Gastroesophageal sphincter (tissue), 4 donors: Measurements from ENCODE around the gene HNRNPUL1. TPM values are rescaled to one million over a fixed set of nuclear protein-coding genes. Genes with fewer than 3 reads are reported as not detected.
"Not testable (repeated sequence)": the region's sequence is repeated elsewhere in the genome, so short reads cannot be mapped to it uniquely, and the experiment has no call there.

ENCODE experiments used
- ATAC-seq: fragments of 150-250 bp; one replicate; pipeline ENCODE4 v1.9.1; 2016; ENCODE audit warnings: mild to moderate bottlenecking, moderate library complexity
- H3K27ac ChIP-seq, 4 donors: fragments of 200-600 bp; sonication (generic) in 3 of 4; 1 replicate in 3 of 4; 2 replicates in 1 of 4; pipeline ENCODE4 v1.5.1; 2016 to 2019
- H3K27me3 ChIP-seq: fragments of 200-600 bp; sonication (generic); one replicate; pipeline ENCODE4 v1.5.1; 2019
- H3K36me3 ChIP-seq, 2 donors: fragments of 200-600 bp; sonication (generic); one replicate each; pipeline ENCODE4 v1.5.1; 2019; ENCODE audit warnings: control low read depth in 1 of 2
- H3K4me1 ChIP-seq, 3 donors: fragments of 200-600 bp; sonication (generic); 1 replicate in 2 of 3; 2 replicates in 1 of 3; pipeline ENCODE4 v1.5.1; 2016 to 2019; ENCODE audit warnings: control low read depth in 2 of 3
- H3K4me3 ChIP-seq, 2 donors: fragments of 200-600 bp; sonication (generic); one replicate each; pipeline ENCODE4 v1.5.1; 2019; ENCODE audit warnings: mild to moderate bottlenecking in 1 of 2, moderate library complexity in 1 of 2
- H3K9me3 ChIP-seq, 3 donors: fragments of 200-600 bp; sonication (generic); one replicate each; pipeline ENCODE4 v1.5.1; 2017 to 2019; ENCODE audit warnings: control low read depth in 2 of 3
- CTCF ChIP-seq, 4 experiments: fragments of 200-600 bp in 2 of 4; fragments of 450-650 bp in 2 of 4; sonication (generic) in 1 of 4; IDR thresholded peaks; one replicate each; pipeline ENCODE4 v1.5.1; 2017 to 2019; ENCODE audit warnings: antibody characterized with exemption in 4 of 4, mild to moderate bottlenecking in 2 of 4, moderate library complexity in 2 of 4
- EP300 ChIP-seq: sonication (generic); formaldehyde crosslinking; IDR thresholded peaks from one replicate; pipeline ENCODE4 v1.6.1; 2017; ENCODE audit warnings: antibody characterized with exemption, mild to moderate bottlenecking
- POLR2A ChIP-seq, 2 donors: fragments of 450-650 bp; IDR thresholded peaks; one replicate each; pipeline ENCODE4 v1.6.1; 2017; ENCODE audit warnings: antibody characterized with exemption in 2 of 2, mild to moderate bottlenecking in 2 of 2, moderate library complexity in 1 of 2
- POLR2AphosphoS5 ChIP-seq: sonication (generic); formaldehyde crosslinking; IDR thresholded peaks from one replicate; pipeline ENCODE4 v1.6.1; 2017; ENCODE audit warnings: antibody characterized with exemption
- WGBS, 2 donors: methylation state at CpG; one replicate each; pipeline ENCODE4 v1.1.5; 2018; ENCODE audit warnings: low coverage in 1 of 2; 5-methylcytosine and 5-hydroxymethylcytosine counted together
- total RNA-seq, 4 donors: library from RNA; depleted of rRNA; stranded (reverse); fragments of >200 nt; gene quantifications; one replicate each; pipeline ENCODE4 v1.1.0, GENCODE V29; 2016

The HNRNPUL1 gene
- total RNA-seq, 4 donors from 2014 or later, result 142 to 204 (median 160) TPM

- H3K27ac ChIP-seq, result no peak overlapping the region
- 92 to 93% methylated on average over 2 to 7 of the region's 10 CpGs for WGBS, 2 donors
- no peaks in the 10 kb centered on the region for H3K4me1 ChIP-seq
- no peak overlapping the region for H3K4me3 ChIP-seq
- TF ChIP-seq POLR2AphosphoS5 (no peak), CTCF (IDR thresholded peaks at IDR 0.05) (no peak), EP300 (no peak), POLR2A (IDR thresholded peaks at IDR 0.05) (no peak)
- ATAC-seq, result no peak
- H3K9me3 ChIP-seq, result no peaks in the 10 kb centered on the region
- peaks cover 0 to 92% of the 10 kb centered on the region in 2 donors for H3K36me3 ChIP-seq
- H3K27me3 ChIP-seq, result no peaks in the 10 kb centered on the region
These were observed 71.3 kb downstream of the HNRNPUL1 start for GRCh38 chr19:41335467-41335866.

GRCh38 chr19:41339936-41340335, 75.8 kb downstream of the HNRNPUL1 start:
- Histone ChIP-seq H3K36me3 (peaks cover 0 to 94% of the 10 kb centered on the region in 2 donors), H3K27ac (no peak overlapping the region), H3K9me3 (no peaks in the 10 kb centered on the region), H3K4me1 (no peaks in the 10 kb centered on the region), H3K4me3 (no peak overlapping the region), H3K27me3 (no peaks in the 10 kb centered on the region)
- ATAC-seq, result no peak
- WGBS, 2 donors, result 97% methylated on average over 5 of the region's 5 CpGs; no CpG with 5 or more reads in 1 of the 2 donors
- TF ChIP-seq POLR2A (IDR thresholded peaks at IDR 0.05), result no peak
- no peak for TF ChIP-seq EP300
- TF ChIP-seq POLR2AphosphoS5, result no peak
- no peak for TF ChIP-seq CTCF (IDR thresholded peaks at IDR 0.05)

- no peaks in the 10 kb centered on the region for H3K9me3 ChIP-seq
- no peaks in the 10 kb centered on the region for H3K27me3 ChIP-seq
- H3K4me3 ChIP-seq, result no peak overlapping the region
- no peak overlapping the region for H3K27ac ChIP-seq
- ATAC-seq, result no peak
- no peaks in the 10 kb centered on the region for H3K4me1 ChIP-seq
- 89 to 98% methylated on average over 5 to 12 of the region's 20 CpGs for WGBS, 2 donors
- H3K36me3 ChIP-seq, result peaks cover 0 to 96% of the 10 kb centered on the region in 2 donors
- TF ChIP-seq POLR2A (IDR thresholded peaks at IDR 0.05) (no peak), CTCF (IDR thresholded peaks at IDR 0.05) (no peak)
These were observed 77.7 kb downstream of the HNRNPUL1 start for GRCh38 chr19:41341669-41342490.

GRCh38 chr19:41344162-41344561, 80.0 kb downstream of the HNRNPUL1 start:
- Histone ChIP-seq H3K27me3 (no peaks in the 10 kb centered on the region), H3K36me3 (peaks cover 0 to 90% of the 10 kb centered on the region in 2 donors), H3K4me3 (no peak overlapping the region), H3K9me3 (no peaks in the 10 kb centered on the region), H3K4me1 (peaks cover 0 to 4% (median 0%) of the 10 kb centered on the region in 3 donors), H3K27ac (no peak overlapping the region)
- 94% methylated on average over 2 of the region's 2 CpGs; no CpG with 5 or more reads in 1 of the 2 donors for WGBS, 2 donors
- no peak for TF ChIP-seq CTCF (IDR thresholded peaks at IDR 0.05)
- TF ChIP-seq POLR2AphosphoS5, result no peak
- TF ChIP-seq EP300, result no peak
- TF ChIP-seq POLR2A (IDR thresholded peaks at IDR 0.05), result no peak
- no peak for ATAC-seq

- H3K9me3 ChIP-seq, H3K27me3 ChIP-seq, H3K27ac ChIP-seq, ATAC-seq, H3K4me3 ChIP-seq: not testable (repeated sequence)
- Histone ChIP-seq H3K4me1 (peaks cover 0 to 31% (median 6%) of the 10 kb centered on the region in 3 donors), H3K36me3 (peaks cover 0 to 64% of the 10 kb centered on the region in 2 donors)
- WGBS, 2 donors, result 87 to 90% methylated on average over 7 to 9 of the region's 9 CpGs
These were observed 82.7 kb downstream of the HNRNPUL1 start for GRCh38 chr19:41346916-41347315.
